GM06990 (cell line): ENCODE measurements around the gene MCHR1.

Experiments used
- DNase-seq: peaks from one replicate; pipeline ENCODE4 v3.0.0-alpha.2; 2011; ENCODE audit not compliant: insufficient read length; ENCODE audit errors: extremely low read depth
- H3K27me3 ChIP-seq: replicated peaks from 2 replicates; pipeline ENCODE4 v1.6.0; 2011; ENCODE audit warnings: low read length; ENCODE audit not compliant: control insufficient read depth, insufficient read depth
- H3K36me3 ChIP-seq: 2 replicates; pipeline ENCODE4 v1.5.1; 2011; ENCODE audit warnings: low read length; ENCODE audit not compliant: control insufficient read depth, insufficient read depth
- H3K4me3 ChIP-seq: replicated peaks from 2 replicates; pipeline ENCODE4 v1.5.1; 2011; ENCODE audit warnings: low read depth, mild to moderate bottlenecking, control low read depth, low read length
- CTCF ChIP-seq: IDR thresholded peaks from 2 replicates; pipeline ENCODE4 v1.5.1; 2011; ENCODE audit warnings: low read length, control low read depth, mild to moderate bottlenecking, inconsistent platforms; ENCODE audit not compliant: insufficient read depth, poor library complexity, severe bottlenecking

MCHR1 gene

GRCh38 chr22:40679249-40679963 is at the start of gene MCHR1:
TSS of gene MCHR1 (plus strand) at chr22:40679484. CDS start at chr22:40679653, 169 bp downstream.
- Histone ChIP-seq H3K27me3 (no peaks in the 10 kb centered on the region; the same call in 1 of the 2 replicates), H3K36me3 (no peaks in the 10 kb centered on the region), H3K4me3 (no peak within 1 kb of the TSS)
- no peak for TF ChIP-seq CTCF
- no peak for DNase-seq

GRCh38 chr22:40631925-40632324 is 47.4 kb upstream of the MCHR1 start:
- no peak for DNase-seq
- no peak for TF ChIP-seq CTCF
- Histone ChIP-seq H3K4me3 (no peak overlapping the region), H3K27me3 (no peaks in the 10 kb centered on the region), H3K36me3 (no peaks in the 10 kb centered on the region)

- TF ChIP-seq CTCF: no peak
- H3K27me3 ChIP-seq: no peaks in the 10 kb centered on the region
- H3K36me3 ChIP-seq: no peaks in the 10 kb centered on the region
- H3K4me3 ChIP-seq: no peak overlapping the region
- no peak for DNase-seq
Measured at GRCh38 chr22:40633036-40633435, 46.2 kb upstream of the MCHR1 start.

GRCh38 chr22:40634119-40634903 is 45.0 kb upstream of the MCHR1 start:
- Histone ChIP-seq H3K27me3 (no peaks in the 10 kb centered on the region), H3K4me3 (no peak overlapping the region), H3K36me3 (no peaks in the 10 kb centered on the region)
- no peak for DNase-seq
- no peak for TF ChIP-seq CTCF

- Histone ChIP-seq H3K27me3 (no peaks in the 10 kb centered on the region), H3K36me3 (no peaks in the 10 kb centered on the region), H3K4me3 (peak overlapping the region; percentile 87)
- DNase-seq: no peak
- TF ChIP-seq CTCF: no peak
Measured at GRCh38 chr22:40635043-40635939, 44.0 kb upstream of the MCHR1 start.
